HepG2 (cell line): ENCODE results near the gene TRIM28. TPM values are rescaled to one million over a fixed set of nuclear protein-coding genes. Genes with fewer than 3 reads are reported as not detected.
A peak's percentile ranks its signal among the peaks of the same experiment; 100 is the strongest.

Experiments used
- KMT2A ChIP-seq: sonication (generic); formaldehyde crosslinking; IDR thresholded peaks from 2 replicates; pipeline ENCODE4 v1.4.0; 2020; ENCODE audit warnings: missing genetic modification reagents
- MBD4 ChIP-seq: IDR thresholded peaks from 2 replicates; pipeline ENCODE4 v1.6.1; 2012; ENCODE audit warnings: low read length, inconsistent platforms, borderline replicate concordance
- SNAPC2 ChIP-seq: sonication (generic); formaldehyde crosslinking; IDR thresholded peaks from 2 replicates; pipeline ENCODE4 v1.8.1; 2022; ENCODE audit warnings: mild to moderate bottlenecking, missing genetic modification reagents
- SP1 ChIP-seq, 2 experiments: fragments of 450-650 bp in 1 of 2; sonication (generic) in 1 of 2; formaldehyde crosslinking in 1 of 2; IDR thresholded peaks; 2 replicates each; pipeline versions ENCODE4 v1.4.0 to v1.6.1; 2016 to 2020; ENCODE audit warnings: missing genetic modification reagents in 1 of 2
- ZFY ChIP-seq: sonication (generic); formaldehyde crosslinking; IDR thresholded peaks from 2 replicates; pipeline ENCODE4 v1.4.0; 2020; ENCODE audit warnings: missing genetic modification reagents
- ZNF510 ChIP-seq: sonication (generic); formaldehyde crosslinking; IDR thresholded peaks from 2 replicates; pipeline ENCODE4 v1.4.0; 2020; ENCODE audit warnings: low read depth, mild to moderate bottlenecking, missing genetic modification reagents
- ZNF572 ChIP-seq: sonication (generic); formaldehyde crosslinking; IDR thresholded peaks from 2 replicates; pipeline ENCODE4 v1.5.1; 2020; ENCODE audit warnings: mild to moderate bottlenecking, missing genetic modification reagents
- ZZZ3 ChIP-seq: sonication (generic); formaldehyde crosslinking; IDR thresholded peaks from 2 replicates; pipeline ENCODE4 v1.4.0; 2020; ENCODE audit warnings: missing genetic modification reagents, mild to moderate bottlenecking, borderline replicate concordance
- polyA plus RNA-seq, 8 experiments: library from polyadenylated mRNA; depleted of rRNA in 3 of 8; stranded (reverse) in 7 of 8; unstranded in 1 of 8; fragments of >200 nt; fragmentation: Illumina TruSeq in 4 of 8; extraction: Trizol in 4 of 8; gene quantifications; 2 replicates each; pipeline versions ENCODE4 v1.2.1 to v1.2.3, GENCODE V29; 2011 to 2016; ENCODE audit warnings: low read depth in 4 of 8, missing spikeins in 1 of 8, mixed read lengths in 1 of 8; ENCODE audit not compliant: insufficient read depth in 1 of 8
- total RNA-seq, 5 experiments: library from RNA; depleted of rRNA; stranded (reverse); fragments of >200 nt; fragmentation: Illumina TruSeq; extraction: Trizol; gene quantifications; 2 replicates each; pipeline ENCODE4 v1.2.3, GENCODE V29; 2016; ENCODE audit warnings: low read depth in 1 of 5
- TF ChIP-seq, protein P1 (sequence below): IDR thresholded peaks from 2 replicates; pipeline ENCODE4 v1.6.1; 2018; ENCODE audit warnings: missing genetic modification reagents
- TF ChIP-seq, protein P2 (sequence below): sonication (generic); formaldehyde crosslinking; IDR thresholded peaks from 2 replicates; pipeline ENCODE4 v1.8.0; 2022; ENCODE audit warnings: mild to moderate bottlenecking, missing genetic modification reagents
- TF ChIP-seq, protein P3 (sequence below): sonication (generic); formaldehyde crosslinking; conservative IDR thresholded peaks from 2 replicates; pipeline ENCODE4 v1.8.1; 2023; ENCODE audit warnings: missing genetic modification reagents
- TF ChIP-seq, protein P4 (sequence below): IDR thresholded peaks from 2 replicates; pipeline ENCODE4 v1.6.1; 2016; ENCODE audit warnings: mild to moderate bottlenecking, missing biosample characterization, missing genetic modification reagents
- TF ChIP-seq, protein P5 (sequence below): sonication (generic); formaldehyde crosslinking; IDR thresholded peaks from one replicate; pipeline ENCODE4 v1.5.1; 2020; ENCODE audit warnings: mild to moderate bottlenecking, missing genetic modification reagents; ENCODE audit errors: not compliant biosample characterization

TRIM28 gene
- total and polyA plus RNA-seq, 2 of the 13 experiments (the other 11 are each of a cell fraction or from before 2014, with no cell fraction given) = 361 to 439 TPM

DNA sequence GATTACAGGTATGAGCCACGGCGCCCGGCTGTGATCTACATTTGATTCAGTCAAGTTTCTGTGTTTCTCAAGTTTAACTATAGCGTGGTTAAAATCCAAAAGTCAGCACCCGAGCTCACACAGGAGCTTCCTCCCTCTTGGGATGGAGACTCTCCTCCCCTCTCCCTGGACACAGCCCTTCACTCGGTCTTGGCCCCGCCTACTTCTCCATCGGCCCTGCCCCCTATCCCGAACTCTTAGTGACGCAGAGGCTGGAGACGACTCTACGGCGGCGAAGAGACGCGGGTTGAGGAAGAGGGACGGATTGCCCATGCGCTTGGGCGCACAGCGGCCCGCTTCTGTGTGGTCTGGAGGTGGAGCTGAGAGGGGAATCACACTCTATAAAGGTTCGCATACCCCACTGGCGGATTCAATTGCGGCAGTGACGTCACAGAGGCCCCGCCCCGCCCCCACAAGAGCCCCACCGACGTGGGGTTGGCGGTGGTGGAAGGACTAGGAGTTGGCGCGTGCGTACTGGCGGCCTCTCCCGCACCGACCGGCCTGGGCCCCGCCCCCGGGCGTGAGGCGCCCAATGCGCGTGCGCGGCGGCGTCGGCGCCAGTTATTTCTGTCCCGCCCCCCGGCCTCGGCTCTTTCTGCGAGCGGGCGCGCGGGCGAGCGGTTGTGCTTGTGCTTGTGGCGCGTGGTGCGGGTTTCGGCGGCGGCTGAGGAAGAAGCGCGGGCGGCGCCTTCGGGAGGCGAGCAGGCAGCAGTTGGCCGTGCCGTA is at the start of gene TRIM28 (continued):
- TF ChIP-seq, protein P1, sequence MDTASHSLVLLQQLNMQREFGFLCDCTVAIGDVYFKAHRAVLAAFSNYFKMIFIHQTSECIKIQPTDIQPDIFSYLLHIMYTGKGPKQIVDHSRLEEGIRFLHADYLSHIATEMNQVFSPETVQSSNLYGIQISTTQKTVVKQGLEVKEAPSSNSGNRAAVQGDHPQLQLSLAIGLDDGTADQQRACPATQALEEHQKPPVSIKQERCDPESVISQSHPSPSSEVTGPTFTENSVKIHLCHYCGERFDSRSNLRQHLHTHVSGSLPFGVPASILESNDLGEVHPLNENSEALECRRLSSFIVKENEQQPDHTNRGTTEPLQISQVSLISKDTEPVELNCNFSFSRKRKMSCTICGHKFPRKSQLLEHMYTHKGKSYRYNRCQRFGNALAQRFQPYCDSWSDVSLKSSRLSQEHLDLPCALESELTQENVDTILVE (CRISPR knock-in tag) = peak; percentile 71; the same call in 1 of the 2 replicates
- TF ChIP-seq ZNF572 (CRISPR knock-in tag) (0 out of 2 replicates have a peak, but pooled peaks have one; percentile 32), MBD4 (no peak), ZFY (CRISPR knock-in tag) (peak; percentile 94), SNAPC2 (CRISPR knock-in tag) (no peak), ZZZ3 (0 out of 2 replicates have a peak, but pooled peaks have one; percentile 38), SP1 (IDR thresholded peaks at IDR 0.05) (no peak), SP1 (CRISPR knock-in tag; IDR thresholded peaks at IDR 0.05) (peak; percentile 47; the same call in 1 of the 2 replicates), KMT2A (CRISPR knock-in tag) (0 out of 2 replicates have a peak, but pooled peaks have one; percentile 21), ZNF510 (CRISPR knock-in tag) (0 out of 2 replicates have a peak, but pooled peaks have one; percentile 50)
- TF ChIP-seq, protein P2, sequence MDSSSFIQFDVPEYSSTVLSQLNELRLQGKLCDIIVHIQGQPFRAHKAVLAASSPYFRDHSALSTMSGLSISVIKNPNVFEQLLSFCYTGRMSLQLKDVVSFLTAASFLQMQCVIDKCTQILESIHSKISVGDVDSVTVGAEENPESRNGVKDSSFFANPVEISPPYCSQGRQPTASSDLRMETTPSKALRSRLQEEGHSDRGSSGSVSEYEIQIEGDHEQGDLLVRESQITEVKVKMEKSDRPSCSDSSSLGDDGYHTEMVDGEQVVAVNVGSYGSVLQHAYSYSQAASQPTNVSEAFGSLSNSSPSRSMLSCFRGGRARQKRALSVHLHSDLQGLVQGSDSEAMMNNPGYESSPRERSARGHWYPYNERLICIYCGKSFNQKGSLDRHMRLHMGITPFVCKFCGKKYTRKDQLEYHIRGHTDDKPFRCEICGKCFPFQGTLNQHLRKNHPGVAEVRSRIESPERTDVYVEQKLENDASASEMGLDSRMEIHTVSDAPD = no peak
- TF ChIP-seq, protein P3, sequence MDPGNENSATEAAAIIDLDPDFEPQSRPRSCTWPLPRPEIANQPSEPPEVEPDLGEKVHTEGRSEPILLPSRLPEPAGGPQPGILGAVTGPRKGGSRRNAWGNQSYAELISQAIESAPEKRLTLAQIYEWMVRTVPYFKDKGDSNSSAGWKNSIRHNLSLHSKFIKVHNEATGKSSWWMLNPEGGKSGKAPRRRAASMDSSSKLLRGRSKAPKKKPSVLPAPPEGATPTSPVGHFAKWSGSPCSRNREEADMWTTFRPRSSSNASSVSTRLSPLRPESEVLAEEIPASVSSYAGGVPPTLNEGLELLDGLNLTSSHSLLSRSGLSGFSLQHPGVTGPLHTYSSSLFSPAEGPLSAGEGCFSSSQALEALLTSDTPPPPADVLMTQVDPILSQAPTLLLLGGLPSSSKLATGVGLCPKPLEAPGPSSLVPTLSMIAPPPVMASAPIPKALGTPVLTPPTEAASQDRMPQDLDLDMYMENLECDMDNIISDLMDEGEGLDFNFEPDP (CRISPR knock-in tag) = no peak
- TF ChIP-seq, protein P4, sequence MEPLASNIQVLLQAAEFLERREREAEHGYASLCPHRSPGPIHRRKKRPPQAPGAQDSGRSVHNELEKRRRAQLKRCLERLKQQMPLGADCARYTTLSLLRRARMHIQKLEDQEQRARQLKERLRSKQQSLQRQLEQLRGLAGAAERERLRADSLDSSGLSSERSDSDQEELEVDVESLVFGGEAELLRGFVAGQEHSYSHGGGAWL (CRISPR knock-in tag) = peak; percentile 71; the same call in 1 of the 2 replicates
- TF ChIP-seq, protein P5, sequence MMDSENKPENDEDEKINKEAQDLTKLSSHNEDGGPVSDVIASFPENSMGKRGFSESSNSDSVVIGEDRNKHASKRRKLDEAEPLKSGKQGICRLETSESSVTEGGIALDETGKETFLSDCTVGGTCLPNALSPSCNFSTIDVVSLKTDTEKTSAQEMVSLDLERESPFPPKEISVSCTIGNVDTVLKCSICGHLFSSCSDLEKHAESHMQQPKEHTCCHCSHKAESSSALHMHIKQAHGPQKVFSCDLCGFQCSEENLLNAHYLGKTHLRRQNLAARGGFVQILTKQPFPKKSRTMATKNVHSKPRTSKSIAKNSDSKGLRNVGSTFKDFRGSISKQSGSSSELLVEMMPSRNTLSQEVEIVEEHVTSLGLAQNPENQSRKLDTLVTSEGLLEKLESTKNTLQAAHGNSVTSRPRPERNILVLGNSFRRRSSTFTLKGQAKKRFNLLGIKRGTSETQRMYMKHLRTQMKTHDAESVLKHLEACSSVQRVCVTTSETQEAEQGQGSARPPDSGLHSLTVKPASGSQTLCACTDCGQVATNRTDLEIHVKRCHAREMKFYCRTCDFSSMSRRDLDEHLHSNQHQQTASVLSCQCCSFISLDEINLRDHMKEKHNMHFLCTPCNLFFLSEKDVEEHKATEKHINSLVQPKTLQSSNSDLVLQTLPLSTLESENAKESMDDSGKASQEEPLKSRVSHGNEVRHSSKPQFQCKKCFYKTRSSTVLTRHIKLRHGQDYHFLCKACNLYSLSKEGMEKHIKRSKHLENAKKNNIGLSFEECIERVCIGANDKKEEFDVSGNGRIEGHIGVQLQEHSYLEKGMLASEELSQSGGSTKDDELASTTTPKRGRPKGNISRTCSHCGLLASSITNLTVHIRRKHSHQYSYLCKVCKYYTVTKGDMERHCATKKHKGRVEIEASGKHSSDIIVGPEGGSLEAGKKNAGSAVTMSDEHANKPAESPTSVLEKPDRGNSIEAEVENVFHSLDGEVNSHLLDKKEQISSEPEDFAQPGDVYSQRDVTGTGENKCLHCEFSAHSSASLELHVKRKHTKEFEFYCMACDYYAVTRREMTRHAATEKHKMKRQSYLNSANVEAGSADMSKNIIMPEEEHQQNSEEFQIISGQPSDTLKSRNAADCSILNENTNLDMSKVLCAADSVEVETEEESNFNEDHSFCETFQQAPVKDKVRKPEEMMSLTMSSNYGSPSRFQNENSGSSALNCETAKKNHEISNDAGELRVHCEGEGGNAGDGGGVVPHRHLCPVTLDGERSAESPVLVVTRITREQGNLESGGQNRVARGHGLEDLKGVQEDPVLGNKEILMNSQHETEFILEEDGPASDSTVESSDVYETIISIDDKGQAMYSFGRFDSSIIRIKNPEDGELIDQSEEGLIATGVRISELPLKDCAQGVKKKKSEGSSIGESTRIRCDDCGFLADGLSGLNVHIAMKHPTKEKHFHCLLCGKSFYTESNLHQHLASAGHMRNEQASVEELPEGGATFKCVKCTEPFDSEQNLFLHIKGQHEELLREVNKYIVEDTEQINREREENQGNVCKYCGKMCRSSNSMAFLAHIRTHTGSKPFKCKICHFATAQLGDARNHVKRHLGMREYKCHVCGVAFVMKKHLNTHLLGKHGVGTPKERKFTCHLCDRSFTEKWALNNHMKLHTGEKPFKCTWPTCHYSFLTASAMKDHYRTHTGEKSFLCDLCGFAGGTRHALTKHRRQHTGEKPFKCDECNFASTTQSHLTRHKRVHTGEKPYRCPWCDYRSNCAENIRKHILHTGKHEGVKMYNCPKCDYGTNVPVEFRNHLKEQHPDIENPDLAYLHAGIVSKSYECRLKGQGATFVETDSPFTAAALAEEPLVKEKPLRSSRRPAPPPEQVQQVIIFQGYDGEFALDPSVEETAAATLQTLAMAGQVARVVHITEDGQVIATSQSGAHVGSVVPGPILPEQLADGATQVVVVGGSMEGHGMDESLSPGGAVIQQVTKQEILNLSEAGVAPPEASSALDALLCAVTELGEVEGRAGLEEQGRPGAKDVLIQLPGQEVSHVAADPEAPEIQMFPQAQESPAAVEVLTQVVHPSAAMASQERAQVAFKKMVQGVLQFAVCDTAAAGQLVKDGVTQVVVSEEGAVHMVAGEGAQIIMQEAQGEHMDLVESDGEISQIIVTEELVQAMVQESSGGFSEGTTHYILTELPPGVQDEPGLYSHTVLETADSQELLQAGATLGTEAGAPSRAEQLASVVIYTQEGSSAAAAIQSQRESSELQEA = no peak
